Measurements from ENCODE around the gene DYNLT5.
"Not testable (repeated sequence)": the region's sequence is repeated elsewhere in the genome, so short reads cannot be mapped to it uniquely, and the experiment has no call there.

The DYNLT5 gene

DNA sequence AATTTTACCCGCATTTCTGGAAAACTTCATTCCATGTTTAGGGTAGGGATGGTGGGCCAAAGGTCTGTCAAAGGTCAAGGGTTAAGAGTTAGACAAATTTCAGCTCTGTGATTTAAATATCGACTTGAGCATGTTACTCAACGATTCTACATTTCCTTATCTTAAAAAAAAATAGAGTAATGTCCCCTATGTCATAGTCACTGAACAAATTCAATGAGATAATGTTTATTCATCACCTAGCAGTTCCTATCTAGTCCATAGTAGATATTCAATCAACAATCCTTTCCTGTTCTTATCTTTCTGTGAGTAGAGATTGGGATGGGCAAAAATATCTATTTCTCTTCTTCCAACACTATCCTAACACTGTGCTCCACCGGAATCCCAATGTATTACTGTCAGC is 1.1 kb upstream of the DYNLT5 start:
- no peak for DNase-seq

DNA sequence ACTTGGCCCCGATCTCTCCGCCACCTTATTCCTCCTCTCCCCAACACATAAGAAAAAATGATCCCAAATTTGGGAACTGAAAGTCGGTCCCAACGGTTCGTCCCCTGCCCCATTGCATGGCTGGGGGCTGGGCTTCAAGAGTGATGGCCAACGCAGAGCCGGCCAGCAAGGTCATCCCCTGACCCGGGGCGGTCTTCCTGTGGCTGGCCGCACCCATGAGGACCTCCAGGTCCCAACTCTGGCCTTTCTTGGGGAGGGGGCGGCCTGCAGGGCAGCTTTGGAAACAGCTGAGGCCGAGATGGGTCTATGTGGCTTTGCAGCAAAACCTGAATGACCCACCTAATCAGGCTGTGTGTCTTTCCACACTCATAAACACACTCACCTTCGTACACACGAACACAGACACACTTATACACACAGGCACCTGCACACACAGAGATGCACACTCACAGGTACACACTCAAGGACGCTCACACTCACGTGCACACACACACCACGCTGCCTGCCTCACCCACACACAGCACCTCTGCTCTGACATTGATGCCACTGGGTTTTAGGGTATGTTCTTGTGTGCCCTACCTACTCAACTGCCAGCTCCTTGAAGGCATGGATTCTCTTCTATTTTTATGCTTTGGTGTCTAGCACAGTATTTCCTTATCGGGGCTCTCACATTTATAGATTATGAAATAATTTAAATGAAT is 562 bp downstream of the DYNLT5 start:
- DNase-seq, result no peak

DNA sequence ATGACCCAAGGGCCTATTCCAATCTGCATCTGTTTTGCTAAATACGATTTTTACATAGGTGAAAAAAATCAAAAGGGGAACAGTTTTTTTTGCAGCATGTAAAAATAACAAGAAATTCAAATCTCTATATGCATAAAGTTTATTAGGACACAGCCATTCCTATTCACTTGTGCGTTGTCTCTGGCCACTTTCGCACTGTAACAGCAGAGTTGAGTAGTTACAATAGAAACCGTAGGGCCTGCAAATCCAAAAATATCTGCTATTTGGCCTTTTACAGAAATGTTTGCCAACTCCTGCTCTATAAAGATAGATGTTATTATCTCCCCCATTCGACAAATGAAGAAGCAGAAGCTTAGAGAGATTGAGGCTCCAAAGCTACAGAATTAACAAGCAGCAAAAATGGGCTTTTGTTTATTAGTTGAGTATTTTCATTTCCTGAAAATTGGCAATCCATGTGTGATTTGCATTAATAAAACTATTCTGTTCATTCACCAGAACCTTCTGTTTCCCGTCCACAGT is 5.5 kb downstream of the DYNLT5 start:
- no peak for DNase-seq

DNA sequence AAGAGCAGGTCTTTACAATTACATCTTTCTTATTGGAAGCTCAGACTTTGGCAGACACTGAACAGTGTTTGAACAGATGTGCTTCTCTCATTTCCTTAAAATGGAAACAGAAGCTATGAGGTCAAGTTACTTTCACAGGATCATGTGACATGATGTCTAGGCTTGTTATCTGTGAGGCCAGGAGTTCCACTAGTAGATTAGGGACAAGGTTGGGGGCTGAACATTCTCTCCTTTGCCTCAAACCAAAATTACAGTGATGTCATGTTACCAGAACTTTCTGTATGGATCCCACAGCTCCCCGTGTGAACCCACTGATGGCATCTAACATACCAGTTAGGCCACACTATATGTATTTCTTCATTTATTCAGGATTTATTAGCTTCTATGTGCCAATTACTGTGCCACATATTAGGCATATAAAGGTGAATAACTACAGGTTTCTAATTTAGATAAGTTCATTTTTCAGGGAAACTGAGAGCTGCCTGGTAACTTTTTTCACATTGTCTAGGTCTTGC is 6.0 kb downstream of the DYNLT5 start:
- peak; percentile 54 for DNase-seq

DNA sequence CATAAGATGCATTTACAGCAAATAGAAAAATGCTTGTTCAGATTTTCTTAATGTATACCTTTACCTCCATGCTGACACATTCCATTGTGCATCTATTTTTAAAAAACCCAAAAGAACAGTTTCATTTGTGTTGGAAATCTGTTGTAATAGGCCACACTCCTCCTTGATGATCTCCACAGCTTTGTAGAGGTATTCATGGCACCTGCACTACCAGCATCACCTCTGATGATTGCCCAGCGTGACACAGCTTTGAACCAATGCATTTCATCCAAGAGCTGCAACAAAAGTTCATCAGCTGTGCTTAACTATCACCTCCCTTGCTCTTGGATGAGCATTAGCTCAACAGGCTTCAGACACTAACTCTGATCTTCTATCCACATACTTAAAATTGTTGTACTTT is 8.2 kb downstream of the DYNLT5 start:
- DNase-seq, result no peak

DNA sequence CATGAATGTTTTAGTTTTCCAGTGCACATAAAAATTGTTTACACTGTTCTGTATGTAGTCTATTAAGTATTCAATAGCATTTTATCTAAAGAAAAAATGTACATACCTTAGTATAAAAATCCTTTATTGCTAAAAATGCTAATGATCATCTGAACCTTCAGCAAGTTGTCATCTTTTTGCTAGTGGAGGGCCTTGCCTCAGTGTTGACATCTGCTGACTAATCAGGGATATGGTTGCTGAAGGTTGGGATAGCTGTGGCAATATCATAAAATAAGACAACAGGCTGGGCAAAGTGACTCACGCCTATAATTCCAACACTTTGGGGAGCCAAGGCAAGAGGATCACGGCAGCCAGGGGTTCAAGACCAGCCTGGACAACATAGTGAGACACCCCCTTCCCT is 9.0 kb downstream of the DYNLT5 start:
- DNase-seq, result no peak

DNA sequence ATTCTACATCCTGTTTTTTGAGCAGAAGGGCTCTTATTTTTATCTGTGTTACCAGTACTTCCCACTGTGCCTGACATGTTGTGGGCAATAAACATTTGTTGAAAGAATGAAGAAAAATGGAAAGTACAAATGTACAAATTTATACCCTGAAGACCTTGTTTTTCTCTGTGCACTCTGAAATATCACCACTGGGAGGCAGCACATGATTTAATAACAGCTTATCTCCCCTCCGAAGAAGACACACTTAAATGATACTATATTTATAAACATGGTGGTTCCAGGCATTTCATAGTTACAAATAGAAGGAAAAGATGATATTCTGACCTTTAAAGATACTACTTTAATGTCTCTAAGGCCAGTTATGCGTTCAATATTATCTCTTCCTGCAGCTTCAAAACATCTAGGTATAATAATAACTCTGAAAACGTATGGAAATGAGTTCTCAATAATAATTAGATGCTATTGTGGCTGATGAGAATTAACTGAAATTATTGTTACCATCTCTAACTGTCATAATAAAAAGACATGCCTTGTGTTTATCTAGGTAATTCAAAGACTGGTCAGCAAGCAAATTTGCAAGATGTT is 12.8 kb downstream of the DYNLT5 start:
- peak; percentile 31 for DNase-seq

DNA sequence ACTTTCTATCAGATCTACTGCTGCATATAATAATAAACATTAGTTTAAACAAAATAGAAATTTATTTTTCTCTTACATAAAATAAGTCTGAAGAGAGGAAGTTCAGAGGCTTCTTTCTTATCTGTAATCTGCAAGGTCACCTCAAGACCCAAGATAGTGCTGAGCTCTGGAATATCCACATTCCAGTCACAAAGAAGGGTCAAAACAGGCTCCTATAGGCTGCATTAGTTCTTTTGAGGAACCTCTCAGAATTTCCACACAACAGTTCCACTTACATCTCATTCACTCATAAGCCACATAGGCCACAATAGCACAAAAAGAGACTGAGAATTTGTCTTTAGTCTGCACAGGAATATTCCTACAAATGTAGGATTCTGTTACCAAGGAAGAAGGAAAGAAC is 15.4 kb downstream of the DYNLT5 start:
- no peak for DNase-seq

DNA sequence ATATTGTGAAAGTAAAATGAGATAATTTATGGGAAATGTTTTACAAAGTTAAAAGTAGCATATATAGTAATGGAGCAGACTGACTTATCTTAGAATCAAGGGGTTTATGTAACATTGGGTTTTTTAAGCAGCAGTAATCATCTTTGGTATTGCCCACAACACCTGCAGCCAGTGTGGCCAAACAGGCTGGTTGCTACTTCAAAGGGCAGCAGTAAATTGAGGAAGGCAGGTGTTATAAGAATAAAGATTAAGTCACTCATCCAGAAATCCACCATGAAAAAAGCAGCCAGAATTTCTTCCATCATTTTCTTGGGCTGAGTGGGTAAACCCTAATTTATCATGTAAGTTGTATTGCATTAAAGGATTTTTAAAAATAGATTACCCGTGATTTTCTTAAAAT is 16.7 kb downstream of the DYNLT5 start:
- DNase-seq, result no peak

DNA sequence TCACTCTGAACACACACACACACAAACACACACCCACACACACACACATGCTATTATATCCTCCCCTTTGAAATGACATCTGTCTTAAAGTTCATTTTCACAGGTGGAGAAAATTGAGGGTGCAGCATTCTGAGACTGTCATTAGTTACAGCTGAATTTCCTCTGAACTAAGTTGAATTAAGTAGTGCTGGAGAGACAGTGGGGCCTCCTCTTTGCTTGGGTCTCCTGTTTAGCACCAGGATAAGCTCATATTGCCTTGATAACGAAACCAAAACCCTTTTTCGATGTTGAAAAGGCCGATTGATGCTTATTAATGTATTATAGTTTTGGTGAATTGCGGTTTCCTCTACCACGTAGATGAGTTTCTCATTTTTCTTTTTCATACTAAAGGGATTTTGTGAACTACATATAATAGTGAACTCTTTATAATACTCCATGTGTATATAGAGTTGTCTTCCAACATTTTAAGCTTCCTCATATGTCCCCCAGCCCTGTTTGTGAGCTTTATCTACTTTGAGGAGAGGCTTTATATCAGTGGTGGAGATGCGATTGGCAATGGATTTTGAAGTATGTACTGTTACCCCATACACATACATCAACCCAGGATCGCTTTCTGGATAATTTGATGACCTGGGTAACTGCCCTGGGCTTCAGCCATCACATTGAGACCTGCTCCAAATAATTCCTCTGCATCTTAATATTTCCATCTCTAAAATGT is 17.4 kb downstream of the DYNLT5 start:
- no peak for DNase-seq

DNA sequence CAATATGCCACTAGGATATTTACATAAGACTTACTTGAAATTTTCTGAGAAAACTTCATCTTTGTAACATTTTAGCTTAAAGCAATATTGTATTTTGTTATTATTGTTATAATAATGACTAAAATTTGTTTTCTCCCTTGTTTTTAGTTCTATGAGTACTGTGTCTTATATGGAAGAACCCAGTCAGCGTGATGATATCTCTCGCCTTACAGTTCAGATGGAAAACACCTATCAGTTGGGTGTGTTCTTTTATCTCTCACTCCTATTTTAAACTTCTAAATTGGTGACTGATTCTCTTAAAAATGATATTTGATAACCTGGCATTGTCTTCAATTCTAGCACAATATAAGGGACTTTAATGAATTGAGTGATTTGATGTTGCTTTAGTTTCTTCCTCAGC is 18.0 kb downstream of the DYNLT5 start:
- DNase-seq, result no peak

DNA sequence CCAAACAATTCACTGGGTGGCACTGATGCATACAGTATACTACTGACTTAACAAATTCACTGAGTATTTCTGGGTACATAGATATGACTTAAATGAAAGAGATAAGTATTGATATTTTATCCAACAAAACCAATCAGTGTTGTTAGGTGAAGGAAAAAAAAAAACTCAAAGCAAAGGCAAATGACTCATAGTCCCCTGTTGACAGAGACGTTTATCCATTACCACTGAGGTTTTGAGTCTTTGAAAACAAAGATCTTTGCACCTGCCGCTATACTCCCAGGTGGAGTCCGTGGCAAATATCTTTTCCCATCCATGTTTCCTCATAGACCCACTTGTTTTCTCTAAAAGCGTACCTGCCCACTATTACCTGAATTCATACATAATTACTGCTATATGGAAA is 18.4 kb downstream of the DYNLT5 start:
- DNase-seq, result no peak

DNA sequence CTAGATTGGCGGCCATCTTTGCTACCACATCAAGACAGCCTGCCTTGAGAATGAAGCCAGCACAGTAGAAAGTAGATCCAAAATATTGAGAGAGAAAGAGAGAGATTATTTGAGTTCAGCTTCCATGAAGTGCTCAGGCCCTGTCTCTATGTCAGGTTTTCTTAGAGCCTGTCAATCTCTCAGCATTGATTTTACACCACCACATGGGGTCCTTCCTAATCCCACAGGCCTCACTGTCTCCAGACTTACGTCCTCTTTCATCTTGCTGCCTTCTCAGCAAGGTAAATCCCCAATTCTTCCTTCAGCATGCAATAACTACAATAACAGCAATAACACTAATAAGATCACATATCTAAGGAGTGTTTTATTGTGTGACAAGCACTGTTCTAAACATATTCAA is 21.0 kb downstream of the DYNLT5 start:
- DNase-seq, result no peak

DNA sequence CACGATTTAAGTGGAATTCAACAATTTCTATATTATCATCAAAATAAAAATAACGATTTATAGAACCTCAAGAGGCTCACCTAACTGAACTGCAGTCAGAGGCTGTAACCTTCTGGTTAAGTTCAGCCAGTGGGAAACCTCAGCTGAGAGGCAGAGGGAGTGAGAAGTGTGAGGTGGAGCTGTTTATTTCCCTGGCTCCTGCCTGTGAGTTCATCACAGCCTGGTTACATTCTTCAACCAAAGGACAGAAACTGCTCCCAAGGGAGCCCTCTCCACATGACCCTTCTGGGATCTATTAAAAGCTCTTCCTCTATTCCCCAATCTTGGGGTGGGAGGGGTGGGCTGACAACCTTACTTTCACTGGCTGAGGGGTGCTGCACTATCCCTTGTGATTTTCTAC is 22.2 kb downstream of the DYNLT5 start:
- DNase-seq, result no peak

DNA sequence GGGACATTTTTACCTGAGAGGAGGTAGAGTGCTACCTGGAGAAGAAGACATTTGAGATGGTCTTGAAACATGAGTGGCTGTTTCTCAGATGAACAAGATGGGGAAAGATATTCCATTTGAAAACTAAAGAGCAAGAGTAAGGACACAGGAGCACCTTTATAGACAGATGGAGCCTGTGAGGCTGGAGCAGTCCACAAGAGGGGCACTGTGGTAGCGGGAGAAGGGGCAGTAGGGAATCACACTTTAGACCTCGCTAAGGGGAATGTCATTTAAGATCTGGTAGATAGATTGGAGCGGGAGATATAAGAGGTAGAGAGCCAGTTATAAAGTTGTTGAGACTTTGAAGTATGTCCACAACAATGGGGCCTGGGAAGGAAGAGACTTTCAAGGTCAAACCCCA is 23.4 kb downstream of the DYNLT5 start:
- no peak for DNase-seq

DNA sequence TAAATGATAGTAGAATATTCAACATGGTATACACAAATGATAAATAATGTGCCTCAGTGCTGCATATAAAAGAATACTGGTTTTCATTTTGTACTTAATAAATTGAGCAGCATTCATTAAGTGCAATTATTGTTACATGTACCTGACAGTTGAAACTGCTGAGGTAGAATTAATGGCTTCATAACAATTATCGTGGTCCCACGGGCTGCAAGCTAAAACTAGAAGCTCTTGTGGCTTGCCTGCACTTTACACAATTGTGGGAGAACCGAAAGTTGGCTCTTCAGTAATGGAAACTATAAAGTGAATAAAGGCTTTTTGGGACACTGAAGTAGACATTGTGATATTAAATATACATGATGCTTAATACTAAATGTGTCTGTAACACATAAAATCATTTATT is 25.6 kb downstream of the DYNLT5 start:
- DNase-seq, result no peak

DNA sequence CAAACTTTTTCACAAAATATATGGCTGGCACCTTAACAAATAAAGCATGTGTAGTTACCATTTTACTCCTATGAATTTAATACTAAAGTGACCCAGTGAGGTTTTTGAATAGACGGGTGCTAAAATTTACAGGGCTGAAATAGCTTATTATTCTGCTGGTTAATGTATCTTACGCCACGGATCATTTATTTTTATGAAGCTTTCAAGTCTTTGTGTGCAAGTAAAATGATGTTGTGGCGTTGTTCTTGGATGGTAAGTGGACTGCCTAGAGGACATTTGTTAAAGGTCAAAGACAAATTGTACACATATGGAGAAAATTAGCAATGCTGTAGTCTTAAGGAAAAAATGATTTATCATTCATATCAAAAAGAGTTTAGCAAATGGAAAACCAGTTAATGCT is 26.0 kb downstream of the DYNLT5 start:
- DNase-seq, result no peak

DNA sequence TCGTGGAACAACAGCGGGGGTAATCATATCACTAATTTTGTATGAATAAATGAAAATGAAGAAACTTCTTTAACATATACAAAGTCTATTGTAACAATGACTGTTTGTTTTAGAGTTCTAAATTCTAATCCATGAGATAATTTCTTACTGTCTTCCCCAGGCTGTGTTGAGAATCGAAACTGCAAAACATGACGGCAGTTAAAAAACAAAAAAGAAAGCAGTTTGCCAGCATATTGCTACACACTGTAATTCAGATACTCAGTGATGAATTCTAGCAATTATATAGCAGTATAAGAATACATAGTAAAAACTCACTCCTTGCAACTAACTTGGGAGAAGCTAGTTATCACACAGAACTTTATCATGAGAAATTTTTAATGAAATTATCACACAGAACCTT is 26.7 kb downstream of the DYNLT5 start:
- no peak for DNase-seq

DNA sequence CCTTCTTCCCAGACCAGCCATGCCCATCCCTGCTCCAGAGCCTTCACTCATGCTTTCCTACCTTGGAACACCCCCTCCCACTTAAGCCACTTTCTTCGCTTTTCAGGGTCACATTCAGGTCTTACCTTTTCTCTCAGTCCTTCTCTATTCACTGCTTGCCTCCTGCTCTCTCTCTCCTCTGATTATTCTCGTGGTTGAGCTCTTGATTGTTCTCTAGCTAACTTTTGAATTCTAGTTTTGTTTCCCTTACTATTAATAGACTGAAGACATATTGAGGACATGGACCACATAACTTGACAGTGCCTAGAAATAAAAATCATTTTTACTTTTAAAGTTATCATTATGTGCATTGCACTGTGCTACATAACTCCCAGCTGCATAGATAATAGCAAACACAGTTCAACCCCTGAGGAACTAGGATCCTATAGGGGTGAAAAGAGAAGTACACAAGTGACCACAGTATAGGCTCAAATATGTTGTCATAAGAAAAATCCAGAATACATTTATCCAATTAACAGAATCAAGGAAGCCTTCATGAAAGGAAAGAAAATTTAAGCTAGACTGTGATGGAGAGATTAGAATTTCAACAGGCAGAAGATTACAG is 27.3 kb downstream of the DYNLT5 start:
- no peak for DNase-seq

DNA sequence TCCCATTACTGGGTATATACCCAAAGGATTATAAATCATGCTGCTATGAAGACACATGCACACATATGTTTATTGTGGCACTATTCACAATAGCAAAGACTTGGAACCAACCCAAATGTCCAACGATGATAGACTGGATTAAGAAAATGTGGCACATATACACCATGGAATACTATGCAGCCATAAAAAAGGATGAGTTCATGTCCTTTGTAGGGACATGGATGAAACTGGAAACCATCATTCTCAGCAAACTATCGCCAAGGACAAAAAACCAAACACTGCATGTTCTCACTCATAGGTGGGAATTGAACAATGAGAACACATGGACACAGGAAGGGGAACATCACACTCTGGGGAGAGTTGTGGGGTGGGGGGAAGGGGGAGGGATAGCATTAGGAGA is 33.5 kb downstream of the DYNLT5 start:
- DNase-seq, result not testable (repeated sequence)

DNA sequence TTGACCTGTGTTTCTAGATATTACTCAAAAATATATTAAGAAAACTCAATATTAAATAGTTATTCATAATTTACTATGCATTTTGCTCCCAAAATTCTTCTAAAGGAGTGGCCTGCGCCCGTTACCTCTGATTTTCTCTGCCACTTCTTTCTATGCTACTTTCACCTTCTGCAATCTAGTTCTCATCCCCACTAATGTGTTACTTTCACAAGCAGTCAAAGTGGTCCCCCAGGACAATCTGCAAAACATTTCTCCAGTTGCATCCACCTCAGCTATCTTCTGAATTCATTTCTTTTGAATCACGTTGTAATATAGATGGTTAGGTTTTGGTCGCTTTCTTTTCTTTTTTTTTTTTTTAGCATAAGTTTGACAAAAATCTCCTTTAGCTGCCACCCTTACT is 35.4 kb downstream of the DYNLT5 start:
- no peak for DNase-seq

DNA sequence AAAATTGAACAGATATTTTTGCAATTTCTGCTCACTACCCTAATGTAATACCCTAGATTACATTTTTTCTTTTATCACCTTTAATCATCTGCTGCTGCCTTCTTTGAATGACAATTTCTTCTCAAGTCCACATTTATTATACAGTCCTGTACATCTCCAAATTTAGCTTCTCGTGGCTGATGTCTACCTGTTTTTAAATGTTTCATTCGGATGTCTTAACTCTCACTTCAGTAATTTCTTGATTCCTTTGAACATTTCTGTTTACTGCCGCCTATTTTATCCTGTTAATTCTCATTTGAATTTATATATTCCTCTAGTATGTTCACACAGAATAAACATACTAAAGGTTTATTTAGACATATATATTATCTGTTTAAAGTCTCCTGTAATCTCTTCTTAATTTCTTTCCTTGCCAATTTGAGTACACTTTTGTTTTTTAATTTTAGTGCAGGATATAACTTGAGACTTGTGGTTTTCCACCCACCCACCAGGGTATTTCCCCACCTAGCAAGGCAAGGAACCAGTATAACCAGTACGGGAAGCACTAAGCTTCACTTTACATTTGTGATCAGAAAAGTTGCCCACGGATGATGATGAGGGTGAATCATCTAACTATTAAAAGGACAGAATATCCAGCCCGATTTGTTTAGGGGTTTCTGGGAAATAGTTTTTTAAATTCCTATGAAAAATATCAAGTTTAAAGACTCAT is 36.1 kb downstream of the DYNLT5 start:
- DNase-seq, result no peak
